Stomach (tissue), 9 donors: ENCODE measurements around the gene CEP44. TPM values are rescaled to one million over a fixed set of nuclear protein-coding genes. Genes with fewer than 3 reads are reported as not detected.

ENCODE experiments used
- DNase-seq, 2 donors: peaks; one replicate each; pipeline versions ENCODE4 v3.0.0 to v3.0.0-alpha.2; 2013 to 2019
- H3K27ac ChIP-seq, 5 donors: fragments of 200-600 bp in 4 of 5; sonication (generic) in 4 of 5; one replicate each; pipeline ENCODE4 v1.5.1; 2013 to 2019; ENCODE audit warnings: mild to moderate bottlenecking in 1 of 5, moderate library complexity in 1 of 5
- H3K27me3 ChIP-seq, 3 donors: fragments of 200-600 bp; sonication (generic); one replicate each; pipeline ENCODE4 v1.5.1; 2017 to 2019; ENCODE audit warnings: mixed run types in 1 of 3
- H3K36me3 ChIP-seq, 4 donors: fragments of 200-600 bp; sonication (generic); 1 replicate in 3 of 4; 2 replicates in 1 of 4; pipeline ENCODE4 v1.5.1; 2016 to 2019
- H3K4me1 ChIP-seq, 4 donors: fragments of 200-600 bp; sonication (generic); one replicate each; pipeline ENCODE4 v1.5.1; 2016 to 2019
- H3K4me3 ChIP-seq, 4 donors: fragments of 200-600 bp; sonication (generic) in 3 of 4; one replicate each; pipeline ENCODE4 v1.5.1; 2016 to 2019; ENCODE audit warnings: mild to moderate bottlenecking in 1 of 4
- H3K9me3 ChIP-seq, 4 donors: fragments of 200-600 bp; sonication (generic); one replicate each; pipeline ENCODE4 v1.5.1; 2016 to 2019
- EP300 ChIP-seq: sonication (generic); formaldehyde crosslinking; IDR thresholded peaks from one replicate; pipeline ENCODE4 v1.6.1; 2017; ENCODE audit warnings: antibody characterized with exemption
- POLR2A ChIP-seq, 4 donors: fragments of 450-650 bp; IDR thresholded peaks; one replicate each; pipeline ENCODE4 v1.6.1; 2016; ENCODE audit warnings: antibody characterized with exemption in 4 of 4, control low read depth in 2 of 4, mild to moderate bottlenecking in 1 of 4, moderate library complexity in 1 of 4
- POLR2AphosphoS5 ChIP-seq, 3 donors: sonication (generic); formaldehyde crosslinking; IDR thresholded peaks; one replicate each; pipeline ENCODE4 v1.6.1; 2016; ENCODE audit warnings: antibody characterized with exemption in 3 of 3
- WGBS, 5 donors: extraction: QIAGEN DNeasy Blood & Tissue Kit in 3 of 5; methylation state at CpG; one replicate each; pipeline versions ENCODE4 v1.1.5 to v1.1.7; 2013 to 2018; 5-methylcytosine and 5-hydroxymethylcytosine counted together
- intact Hi-C: fragments of 100-400 bp; cut with DNase I; formaldehyde crosslinking; loops from one replicate; pipeline ENCODE4 v1.15.1; 2023; ENCODE audit warnings: low total_unique reads
- polyA plus RNA-seq, 3 donors: library from polyadenylated mRNA; stranded (reverse); fragments of 200-250 nt; gene quantifications; one replicate each; pipeline ENCODE4 v1.2.3, GENCODE V29; 2013
- total RNA-seq, 5 donors: library from RNA; depleted of rRNA; stranded (reverse); fragments of >200 nt; gene quantifications; one replicate each; pipeline versions ENCODE4 v1.1.0 to v1.2.3, GENCODE V29; 2014 to 2016
- TF ChIP-seq, protein P1 (sequence below), 7 experiments: fragments of 450-650 bp in 4 of 7; fragments of 200-600 bp in 3 of 7; sonication (generic) in 3 of 7; IDR thresholded peaks; one replicate each; pipeline ENCODE4 v1.5.1; 2016 to 2019; ENCODE audit warnings: antibody characterized with exemption in 7 of 7, control low read depth in 2 of 7, mild to moderate bottlenecking in 1 of 7
- donor health status: healthy with polysubstance abuse.
- donor health status: Bipolar disorder and iron deficiency.
- donor health status: healthy.

The CEP44 gene
- total and polyA plus RNA-seq, 8 donors: 3.4 to 42.0 (median 12.9) TPM

DNA sequence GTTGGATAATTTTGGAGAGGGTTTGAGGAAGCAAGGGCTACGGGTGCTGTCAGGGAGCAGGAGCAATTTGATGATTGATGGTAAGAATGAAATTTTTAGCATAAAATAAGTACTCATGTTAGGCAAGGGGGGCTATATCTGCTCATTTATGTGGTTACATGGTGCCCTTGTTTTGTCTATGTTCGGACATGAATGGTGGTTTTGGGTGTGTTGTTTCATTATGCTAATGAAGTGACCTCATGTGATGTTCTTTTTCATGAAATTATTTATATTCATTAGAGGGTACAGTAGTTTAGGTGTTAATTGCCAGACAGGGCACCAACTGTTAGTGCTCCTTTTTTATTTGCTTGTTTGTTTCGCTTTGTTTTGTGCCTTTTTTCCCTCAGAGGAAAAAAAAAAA lies 29.3 kb downstream of the CEP44 start:
- WGBS, 5 donors: 86 to 96% (median 95%) methylated on average over 3 of the region's 3 CpGs
- H3K4me3 ChIP-seq: no peak overlapping the region
- H3K4me1 ChIP-seq: no peaks in the 10 kb centered on the region
- intact Hi-C loops: no loop called here
- DNase-seq: no peak
- no peaks in the 10 kb centered on the region for H3K27me3 ChIP-seq
- no peak overlapping the region for H3K27ac ChIP-seq
- TF ChIP-seq, protein P1, sequence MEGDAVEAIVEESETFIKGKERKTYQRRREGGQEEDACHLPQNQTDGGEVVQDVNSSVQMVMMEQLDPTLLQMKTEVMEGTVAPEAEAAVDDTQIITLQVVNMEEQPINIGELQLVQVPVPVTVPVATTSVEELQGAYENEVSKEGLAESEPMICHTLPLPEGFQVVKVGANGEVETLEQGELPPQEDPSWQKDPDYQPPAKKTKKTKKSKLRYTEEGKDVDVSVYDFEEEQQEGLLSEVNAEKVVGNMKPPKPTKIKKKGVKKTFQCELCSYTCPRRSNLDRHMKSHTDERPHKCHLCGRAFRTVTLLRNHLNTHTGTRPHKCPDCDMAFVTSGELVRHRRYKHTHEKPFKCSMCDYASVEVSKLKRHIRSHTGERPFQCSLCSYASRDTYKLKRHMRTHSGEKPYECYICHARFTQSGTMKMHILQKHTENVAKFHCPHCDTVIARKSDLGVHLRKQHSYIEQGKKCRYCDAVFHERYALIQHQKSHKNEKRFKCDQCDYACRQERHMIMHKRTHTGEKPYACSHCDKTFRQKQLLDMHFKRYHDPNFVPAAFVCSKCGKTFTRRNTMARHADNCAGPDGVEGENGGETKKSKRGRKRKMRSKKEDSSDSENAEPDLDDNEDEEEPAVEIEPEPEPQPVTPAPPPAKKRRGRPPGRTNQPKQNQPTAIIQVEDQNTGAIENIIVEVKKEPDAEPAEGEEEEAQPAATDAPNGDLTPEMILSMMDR (IDR thresholded peaks at IDR 0.05): no peak
- TF ChIP-seq POLR2AphosphoS5 (IDR thresholded peaks at IDR 0.05): no peak
- TF ChIP-seq POLR2A (IDR thresholded peaks at IDR 0.05): no peak
- no peak for TF ChIP-seq EP300
- no peaks in the 10 kb centered on the region for H3K9me3 ChIP-seq
- peaks cover 0 to 65% (median 56%) of the 10 kb centered on the region in 4 donors for H3K36me3 ChIP-seq

DNA sequence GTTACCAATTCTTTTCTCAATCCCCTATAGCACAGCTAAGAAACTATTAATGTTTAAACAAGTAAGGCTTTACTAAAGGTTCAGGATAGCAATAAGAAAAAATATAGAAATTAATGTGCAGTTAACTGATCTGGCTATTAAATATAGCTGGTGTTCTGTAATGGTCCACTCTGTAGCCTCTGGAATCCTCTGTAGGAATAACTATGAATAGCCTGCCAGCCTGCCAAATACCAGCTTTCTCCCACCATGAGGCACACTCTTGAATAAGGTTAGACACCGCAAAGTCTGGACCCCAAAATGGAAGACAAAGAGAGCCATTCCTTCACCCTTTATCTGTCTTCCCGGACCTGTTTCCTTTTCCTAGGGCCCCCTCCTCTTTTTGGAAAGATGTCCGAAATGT lies 30.6 kb downstream of the CEP44 start:
- TF ChIP-seq, protein P1 (IDR thresholded peaks at IDR 0.05): no peak
- TF ChIP-seq POLR2A (IDR thresholded peaks at IDR 0.05) (no peak), POLR2AphosphoS5 (IDR thresholded peaks at IDR 0.05) (no peak), EP300 (no peak)
- H3K27ac ChIP-seq: no peak overlapping the region
- intact Hi-C loops: no loop called here
- WGBS, 5 donors: 93 to 100% (median 96%) methylated on average over 3 of the region's 3 CpGs
- H3K4me3 ChIP-seq: no peak overlapping the region
- no peaks in the 10 kb centered on the region for H3K9me3 ChIP-seq
- no peaks in the 10 kb centered on the region for H3K27me3 ChIP-seq
- H3K4me1 ChIP-seq: no peaks in the 10 kb centered on the region
- peaks cover 0 to 60% (median 48%) of the 10 kb centered on the region in 4 donors for H3K36me3 ChIP-seq
- DNase-seq: no peak

DNA sequence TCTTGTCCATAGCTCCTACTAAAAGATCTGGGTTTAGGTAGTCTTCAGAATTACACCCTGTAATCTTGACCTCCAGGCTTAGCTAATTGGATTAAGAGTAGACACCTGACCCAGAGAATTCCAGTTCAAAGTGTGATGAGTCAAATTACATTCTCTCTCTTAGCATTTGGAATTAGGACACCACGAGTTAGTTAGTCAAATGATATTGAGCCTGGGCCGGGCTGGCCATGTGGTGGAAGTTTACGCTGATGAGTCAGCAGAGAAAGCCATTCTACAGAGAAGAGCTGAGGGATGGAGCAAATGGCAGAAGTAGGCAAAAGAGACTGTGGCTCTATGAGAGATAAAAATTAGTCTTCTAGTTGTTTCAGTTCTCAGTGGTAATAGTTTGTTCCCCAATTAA lies 31.1 kb downstream of the CEP44 start:
- 73 to 88% (median 82%) methylated on average over 3 of the region's 3 CpGs for WGBS, 5 donors
- Histone ChIP-seq H3K36me3 (peaks cover 0 to 55% (median 43%) of the 10 kb centered on the region in 4 donors), H3K4me1 (no peaks in the 10 kb centered on the region), H3K9me3 (no peaks in the 10 kb centered on the region), H3K4me3 (no peak overlapping the region), H3K27me3 (no peaks in the 10 kb centered on the region), H3K27ac (no peak overlapping the region)
- TF ChIP-seq EP300 (no peak), POLR2AphosphoS5 (IDR thresholded peaks at IDR 0.05) (no peak)
- DNase-seq: no peak
- intact Hi-C loops: no loop called here

DNA sequence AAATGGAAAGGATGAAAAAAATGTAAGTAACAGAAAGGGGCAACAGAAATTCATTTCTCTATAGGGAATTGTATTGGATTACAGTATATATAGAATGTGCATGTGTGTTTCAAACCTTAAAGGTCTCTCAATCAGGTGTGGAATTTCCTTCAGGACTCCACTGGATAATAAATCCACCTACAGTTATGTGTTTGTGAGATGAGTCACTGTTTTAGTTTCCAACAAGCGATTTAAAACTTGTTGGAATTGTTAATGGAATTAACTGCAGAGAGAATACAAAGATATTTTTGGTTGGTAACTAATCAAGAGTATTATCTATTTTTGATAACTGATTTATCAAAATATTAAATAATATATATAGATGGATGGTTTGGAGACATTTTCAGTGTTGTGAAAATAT lies 32.8 kb downstream of the CEP44 start:
- WGBS, 5 donors: 73 to 90% (median 83%) methylated on average over 1 of the region's 1 CpG
- no peaks in the 10 kb centered on the region for H3K4me1 ChIP-seq
- no peaks in the 10 kb centered on the region for H3K27me3 ChIP-seq
- H3K9me3 ChIP-seq: no peaks in the 10 kb centered on the region
- no peak for DNase-seq
- H3K27ac ChIP-seq: no peak overlapping the region
- peaks cover 0 to 46% (median 30%) of the 10 kb centered on the region in 4 donors for H3K36me3 ChIP-seq
- intact Hi-C loops: no loop called here
- TF ChIP-seq POLR2A (IDR thresholded peaks at IDR 0.05): no peak
- TF ChIP-seq, protein P1 (IDR thresholded peaks at IDR 0.05): no peak
- TF ChIP-seq EP300: no peak
- no peak for TF ChIP-seq POLR2AphosphoS5 (IDR thresholded peaks at IDR 0.05)
- H3K4me3 ChIP-seq: no peak overlapping the region

DNA sequence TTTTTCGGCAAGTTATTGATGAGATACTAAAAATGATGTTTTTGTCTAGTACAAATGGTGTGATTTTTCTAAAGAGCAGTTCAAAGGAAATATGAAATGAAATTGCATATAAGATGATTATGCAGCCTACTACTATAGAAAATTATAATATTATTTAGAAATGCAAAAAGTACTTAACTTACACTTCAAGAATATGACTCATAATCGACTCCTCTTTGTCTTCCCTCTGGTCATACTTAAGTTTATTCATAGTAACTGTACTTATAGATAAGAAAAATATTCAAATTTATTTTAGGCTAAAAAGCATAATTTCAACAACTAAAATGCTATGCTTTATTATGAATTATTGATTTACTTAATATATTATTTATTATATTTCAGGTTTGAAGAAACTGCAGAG lies 33.2 kb downstream of the CEP44 start:
- intact Hi-C loops: no loop called here
- peaks cover 0 to 42% (median 25%) of the 10 kb centered on the region in 4 donors for H3K36me3 ChIP-seq
- H3K27ac ChIP-seq: no peak overlapping the region

More for the DNA sequence above, 33.2 kb downstream of the CEP44 start:
- TF ChIP-seq POLR2A (IDR thresholded peaks at IDR 0.05) (no peak), EP300 (no peak), POLR2AphosphoS5 (IDR thresholded peaks at IDR 0.05) (no peak)
- TF ChIP-seq, protein P1 (IDR thresholded peaks at IDR 0.05): no peak
- Histone ChIP-seq H3K4me1 (no peaks in the 10 kb centered on the region), H3K27me3 (no peaks in the 10 kb centered on the region), H3K4me3 (no peak overlapping the region), H3K9me3 (no peaks in the 10 kb centered on the region)
- no peak for DNase-seq
- 48 to 73% (median 67%) methylated on average over 2 of the region's 2 CpGs for WGBS, 5 donors
